Caco-2 (cell line): ENCODE results near the gene APOL3. TPM values are rescaled to one million over a fixed set of nuclear protein-coding genes. Genes with fewer than 3 reads are reported as not detected.
"Not testable (repeated sequence)": the region's sequence is repeated elsewhere in the genome, so short reads cannot be mapped to it uniquely, and the experiment has no call there.

Source experiments
- Bru-seq: library from RNA; stranded (reverse); fragments of 400-500 nt; gene quantifications from one replicate; lab custom pipeline; 2021; lab: Mats Ljungman, UMichigan
- BruChase-seq, 2 experiments: library from RNA; stranded (reverse); fragments of 400-500 nt; gene quantifications; one replicate each; lab custom pipeline; 2021; lab: Mats Ljungman, UMichigan
- BruUV-seq: library from RNA; stranded (reverse); fragments of 400-500 nt; replicated peaks from 2 replicates; lab custom pipeline; 2021; lab: Mats Ljungman, UMichigan
- CTCF ChIA-PET: fragments of 300-600 bp; sonication (Branson Sonifier 250); formaldehyde crosslinking; loops from one replicate; lab custom pipeline; 2022; ENCODE audit warnings: antibody characterized with exemption; lab: Charles Lee
- POLR2A ChIA-PET: fragments of 300-600 bp; sonication (Branson Sonifier 250); formaldehyde crosslinking; loops from one replicate; lab custom pipeline; 2022; ENCODE audit warnings: antibody characterized with exemption; lab: Charles Lee
- DNase-seq, 2 experiments: peaks; one replicate each; pipeline versions ENCODE4 v3.0.0 to v3.0.0-alpha.2; 2020 to 2022
- H3K27me3 ChIP-seq: replicated peaks from 2 replicates; pipeline ENCODE4 v1.6.0; 2011; ENCODE audit warnings: low read length; ENCODE audit not compliant: control insufficient read depth, insufficient read depth
- H3K36me3 ChIP-seq: 2 replicates; pipeline ENCODE4 v1.5.1; 2011; ENCODE audit warnings: low read length; ENCODE audit not compliant: control insufficient read depth, insufficient read depth
- H3K4me1 ChIP-seq: fragments of 250-450 bp; sonication (Bioruptor Pico); 2 replicates; pipeline ENCODE4 v1.5.1; 2020; ENCODE audit warnings: mild to moderate bottlenecking
- H3K4me3 ChIP-seq: 2 replicates; pipeline ENCODE4 v1.5.1; 2011; ENCODE audit warnings: low read depth, mild to moderate bottlenecking, control low read depth, low read length
- H3K9me3 ChIP-seq: fragments of 250-450 bp; sonication (Bioruptor Pico); 2 replicates; pipeline ENCODE4 v1.5.1; 2020; ENCODE audit warnings: mild to moderate bottlenecking, moderate library complexity
- H3K27ac Mint-ChIP-seq: one replicate; pipeline ENCODE4 v1.8.0; 2022; ENCODE audit warnings: mixed read lengths; ENCODE audit not compliant: unreplicated experiment
- H3K27me3 Mint-ChIP-seq: one replicate; pipeline ENCODE4 v1.8.0; 2022; ENCODE audit warnings: mixed read lengths; ENCODE audit not compliant: insufficient read depth, unreplicated experiment
- H3K36me3 Mint-ChIP-seq: one replicate; pipeline ENCODE4 v1.8.0; 2022; ENCODE audit warnings: mild to moderate bottlenecking, mixed read lengths; ENCODE audit not compliant: insufficient read depth, unreplicated experiment
- H3K4me1 Mint-ChIP-seq: one replicate; pipeline ENCODE4 v1.8.0; 2022; ENCODE audit warnings: low read depth, mixed read lengths; ENCODE audit not compliant: unreplicated experiment
- H3K4me3 Mint-ChIP-seq: one replicate; pipeline ENCODE4 v1.8.0; 2022; ENCODE audit warnings: mild to moderate bottlenecking, moderate library complexity, mixed read lengths; ENCODE audit not compliant: unreplicated experiment
- H3K9me3 Mint-ChIP-seq: one replicate; pipeline ENCODE4 v1.8.0; 2022; ENCODE audit warnings: mixed read lengths; ENCODE audit not compliant: unreplicated experiment
- intact Hi-C: fragments of 100-400 bp; cut with micrococcal nuclease; formaldehyde crosslinking; loops from one replicate; pipeline ENCODE4 v1.10.0; 2022; ENCODE audit not compliant: unreplicated experiment
- long read RNA-seq: library from polyadenylated mRNA; stranded (forward); transcript quantifications from one replicate; pipeline ENCODE4 v2.0.0, GENCODE V29; 2022
- total RNA-seq: library from RNA; stranded (reverse); gene quantifications from 2 replicates; pipeline ENCODE4 v1.2.3, GENCODE V29; 2022
- TF ChIP-seq, protein P1 (sequence below), 2 experiments: fragments of 200-600 bp in 1 of 2; IDR thresholded peaks; 1 replicate in 1 of 2; 2 replicates in 1 of 2; pipeline versions ENCODE4 v1.5.1 to v1.8.0; 2011 to 2022; ENCODE audit warnings: antibody characterized with exemption in 1 of 2, control low read depth in 1 of 2, inconsistent platforms in 1 of 2, low read depth in 1 of 2, low read length in 1 of 2, mild to moderate bottlenecking in 1 of 2, moderate library complexity in 1 of 2; ENCODE audit not compliant: insufficient read depth in 1 of 2, severe bottlenecking in 1 of 2, unreplicated experiment in 1 of 2

APOL3 gene
- total RNA-seq: 0.35 TPM in 1 of 2 replicates, not detected in the other
- percentile 6 among the genes with signal in this experiment for Bru-seq, nascent RNA
- BruChase-seq, experiment 1, labeled RNA remaining after a 2-hour chase: percentile 6 among the genes with signal in this experiment
- BruChase-seq, experiment 2, labeled RNA remaining after a 6-hour chase: percentile 4 among the genes with signal in this experiment
- long read RNA-seq: 0 reads

DNA sequence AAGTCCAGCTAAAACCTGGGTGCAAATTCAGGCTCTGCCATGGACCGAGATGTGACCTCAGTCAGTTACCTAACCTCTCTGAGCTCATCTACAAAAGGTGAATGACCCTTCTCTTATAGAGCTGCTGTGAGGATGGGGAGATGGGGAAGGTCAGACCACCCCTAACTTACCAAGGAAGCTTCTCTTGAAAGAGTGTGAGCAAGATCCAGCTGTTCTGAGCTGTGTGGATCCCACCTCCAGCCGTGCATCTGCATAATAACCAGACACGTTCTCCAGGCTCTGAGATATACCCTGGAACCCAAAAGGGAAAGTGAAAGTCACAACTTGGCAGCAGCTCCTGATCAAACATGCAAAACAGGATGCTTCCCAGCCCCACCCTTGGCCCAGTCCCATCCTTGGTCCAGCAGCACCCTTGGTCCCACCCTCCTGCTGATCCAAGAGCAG, at the start of gene APOL3:
APOL3 (minus strand) TSS at position 257 of the 444 bp plus-strand sequence. CDS start 11,700 bp downstream, outside the sequence.
- Histone ChIP-seq H3K27me3 (no peaks in the 10 kb centered on the region), H3K36me3 (no peaks in the 10 kb centered on the region), H3K4me3 (no peak within 1 kb of the TSS), H3K4me1 (peaks cover 3% of the 10 kb centered on the region), H3K9me3 (no peaks in the 10 kb centered on the region)
- no peaks in the 10 kb centered on the region for H3K9me3 Mint-ChIP-seq
- TF ChIP-seq, protein P1, sequence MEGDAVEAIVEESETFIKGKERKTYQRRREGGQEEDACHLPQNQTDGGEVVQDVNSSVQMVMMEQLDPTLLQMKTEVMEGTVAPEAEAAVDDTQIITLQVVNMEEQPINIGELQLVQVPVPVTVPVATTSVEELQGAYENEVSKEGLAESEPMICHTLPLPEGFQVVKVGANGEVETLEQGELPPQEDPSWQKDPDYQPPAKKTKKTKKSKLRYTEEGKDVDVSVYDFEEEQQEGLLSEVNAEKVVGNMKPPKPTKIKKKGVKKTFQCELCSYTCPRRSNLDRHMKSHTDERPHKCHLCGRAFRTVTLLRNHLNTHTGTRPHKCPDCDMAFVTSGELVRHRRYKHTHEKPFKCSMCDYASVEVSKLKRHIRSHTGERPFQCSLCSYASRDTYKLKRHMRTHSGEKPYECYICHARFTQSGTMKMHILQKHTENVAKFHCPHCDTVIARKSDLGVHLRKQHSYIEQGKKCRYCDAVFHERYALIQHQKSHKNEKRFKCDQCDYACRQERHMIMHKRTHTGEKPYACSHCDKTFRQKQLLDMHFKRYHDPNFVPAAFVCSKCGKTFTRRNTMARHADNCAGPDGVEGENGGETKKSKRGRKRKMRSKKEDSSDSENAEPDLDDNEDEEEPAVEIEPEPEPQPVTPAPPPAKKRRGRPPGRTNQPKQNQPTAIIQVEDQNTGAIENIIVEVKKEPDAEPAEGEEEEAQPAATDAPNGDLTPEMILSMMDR (IDR thresholded peaks at IDR 0.05; ENCODE audit: insufficient read depth in 1 of 2, low read depth in 1 of 2, low read length in 1 of 2, severe bottlenecking in 1 of 2, unreplicated experiment in 1 of 2): no peak
- H3K27ac Mint-ChIP-seq: no peak within 1 kb of the TSS
- H3K4me1 Mint-ChIP-seq: peaks cover 13% of the 10 kb centered on the region
- ChIA-PET POLR2A (no interaction called here), CTCF (interaction anchor here (0.9 to 1.0 kb wide), 2 partner anchors 15 to 17 kb away, joined by 3 to 4 read pairs; no protein-coding TSS in a partner anchor)
- no TSS peak for BruUV-seq
- intact Hi-C loops: no loop called here
- H3K4me3 Mint-ChIP-seq: no peak within 1 kb of the TSS
- H3K27me3 Mint-ChIP-seq: no peaks in the 10 kb centered on the region
- no peak for DNase-seq
- H3K36me3 Mint-ChIP-seq: no peaks in the 10 kb centered on the region

- ChIA-PET CTCF (no interaction called here), POLR2A (no interaction called here)
- TF ChIP-seq, protein P1 (IDR thresholded peaks at IDR 0.05; ENCODE audit: insufficient read depth in 1 of 2, low read depth in 1 of 2, low read length in 1 of 2, severe bottlenecking in 1 of 2, unreplicated experiment in 1 of 2): no peak
- H3K27ac Mint-ChIP-seq: no peak overlapping the region
- H3K27me3 Mint-ChIP-seq: peaks cover 3% of the 10 kb centered on the region
- intact Hi-C loops: no loop called here
- Histone ChIP-seq H3K4me1 (peaks cover 4% of the 10 kb centered on the region; the same call in 1 of the 2 replicates), H3K36me3 (no peaks in the 10 kb centered on the region), H3K9me3 (peaks cover 20% of the 10 kb centered on the region), H3K4me3 (no peak overlapping the region), H3K27me3 (no peaks in the 10 kb centered on the region)
- peaks cover 6% of the 10 kb centered on the region for H3K4me1 Mint-ChIP-seq
- peaks cover 5% of the 10 kb centered on the region for H3K36me3 Mint-ChIP-seq
- no peak for DNase-seq
- peaks cover 36% of the 10 kb centered on the region for H3K9me3 Mint-ChIP-seq
- no peak overlapping the region for H3K4me3 Mint-ChIP-seq
- no TSS peak for BruUV-seq
Observed at GRCh38 chr22:36210224-36210623, 49.7 kb upstream of the APOL3 start.

GRCh38 chr22:36209488-36209908, 48.9 kb upstream of the APOL3 start:
- BruUV-seq, H3K27me3 ChIP-seq, CTCF ChIA-PET, H3K4me1 ChIP-seq, intact Hi-C loops, POLR2A ChIA-PET, H3K27me3 Mint-ChIP-seq, H3K36me3 Mint-ChIP-seq, H3K4me3 ChIP-seq, H3K36me3 ChIP-seq, H3K27ac Mint-ChIP-seq, H3K4me1 Mint-ChIP-seq: not testable (repeated sequence)
- peaks cover 20% of the 10 kb centered on the region for H3K9me3 ChIP-seq
- peaks cover 36% of the 10 kb centered on the region for H3K9me3 Mint-ChIP-seq
- DNase-seq: peak in 1 of 2 experiments; percentile 29
- peak overlapping the region; percentile 44 for H3K4me3 Mint-ChIP-seq
